GM23338 (cell line): Measurements from ENCODE around the gene TAOK3.

Source experiments
- CTCF ChIP-seq, 2 experiments: fragments of 200-600 bp in 1 of 2; sonication (generic) in 1 of 2; conservative IDR thresholded peaks; 2 replicates each; pipeline versions ENCODE4 v1.5.1 to v1.6.1; 2016 to 2017; ENCODE audit warnings: antibody characterized with exemption in 2 of 2, low read depth in 2 of 2, mild to moderate bottlenecking in 2 of 2, moderate library complexity in 1 of 2
- EZH2 ChIP-seq: fragments of 200-600 bp; sonication (generic); IDR thresholded peaks from one replicate; pipeline ENCODE4 v1.8.0; 2017; ENCODE audit warnings: antibody characterized with exemption, mild to moderate bottlenecking, low read depth; ENCODE audit not compliant: unreplicated experiment

- TF ChIP-seq CTCF (conservative IDR thresholded peaks at IDR 0.05; ENCODE audit: low read depth in 2 of 2) (no peak), EZH2 (no peak)
These were observed 247.0 kb downstream of the TAOK3 start for GRCh38 chr12:118125743-118126118.
